T follicular helper cell (primary cell): ENCODE measurements around the gene PAX8.
A peak's percentile ranks its signal among the peaks of the same experiment; 100 is the strongest.

Experiments
- DNase-seq: peaks from one replicate; pipeline ENCODE4 v3.0.0-alpha.2; 2020; ENCODE audit warnings: low read depth

The PAX8 gene

GRCh38 chr2:113203901-113204519 is 74.7 kb downstream of the PAX8 start:
- DNase-seq = peak; percentile 61

DNA sequence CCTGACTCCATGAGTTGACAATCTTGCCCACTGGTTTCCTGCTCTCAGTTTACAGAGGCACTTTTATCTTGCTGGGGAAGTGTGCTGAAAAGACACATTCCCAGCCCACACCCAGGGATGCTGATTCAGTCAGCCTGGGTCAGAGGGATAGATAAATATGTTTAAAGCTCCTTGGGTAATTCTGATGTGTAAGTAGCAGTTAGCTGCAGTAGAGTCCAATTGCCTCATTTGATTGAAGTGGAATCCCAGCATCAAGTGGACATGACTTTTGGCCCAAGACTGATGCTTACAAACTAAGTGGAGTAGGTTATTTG is 75.5 kb downstream of the PAX8 start:
- DNase-seq = no peak

DNA sequence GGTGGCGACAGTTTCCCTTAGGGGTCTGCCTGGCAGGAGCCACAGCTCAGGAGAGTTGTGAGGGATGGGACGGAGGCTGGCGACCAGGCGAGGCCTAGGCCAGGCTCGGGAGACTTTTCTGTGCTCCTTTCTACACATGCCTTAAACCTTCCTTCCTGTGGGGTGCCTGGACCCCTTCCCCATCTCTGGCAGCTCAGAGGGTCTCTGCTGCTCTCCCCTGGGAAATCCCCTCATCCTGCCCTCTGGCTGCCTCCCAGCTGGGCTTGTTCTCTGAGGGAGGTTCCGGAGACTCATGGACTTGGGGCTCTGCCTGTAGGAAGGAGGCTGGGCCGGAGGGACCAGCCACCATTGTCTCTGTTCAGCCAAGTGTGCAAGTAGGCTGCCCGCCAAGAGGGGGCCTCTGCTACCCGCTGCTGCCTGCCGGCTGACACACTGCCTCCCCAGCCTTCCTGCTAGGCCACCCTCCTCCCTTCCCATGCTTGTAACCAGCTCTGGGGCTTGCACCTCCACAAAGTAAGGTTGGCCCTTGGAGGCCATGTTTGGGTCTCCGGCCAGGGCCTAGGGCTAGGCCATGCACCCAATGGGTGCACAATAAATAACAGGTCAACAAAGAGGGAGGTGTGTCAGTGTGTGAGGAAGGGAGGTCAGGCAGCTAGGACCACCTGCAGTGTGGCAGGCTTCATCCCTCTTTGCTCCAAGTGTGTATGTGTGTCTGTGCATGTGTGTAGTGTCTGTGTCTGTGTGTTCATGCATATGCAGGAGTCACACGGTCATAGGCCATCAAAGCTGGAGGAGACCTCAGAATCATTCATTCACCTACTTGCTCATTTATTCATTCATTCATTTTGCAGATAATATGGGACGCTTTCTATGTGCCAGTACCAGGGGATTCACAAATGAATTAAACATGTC is 76.2 kb downstream of the PAX8 start:
- DNase-seq = no peak

DNA sequence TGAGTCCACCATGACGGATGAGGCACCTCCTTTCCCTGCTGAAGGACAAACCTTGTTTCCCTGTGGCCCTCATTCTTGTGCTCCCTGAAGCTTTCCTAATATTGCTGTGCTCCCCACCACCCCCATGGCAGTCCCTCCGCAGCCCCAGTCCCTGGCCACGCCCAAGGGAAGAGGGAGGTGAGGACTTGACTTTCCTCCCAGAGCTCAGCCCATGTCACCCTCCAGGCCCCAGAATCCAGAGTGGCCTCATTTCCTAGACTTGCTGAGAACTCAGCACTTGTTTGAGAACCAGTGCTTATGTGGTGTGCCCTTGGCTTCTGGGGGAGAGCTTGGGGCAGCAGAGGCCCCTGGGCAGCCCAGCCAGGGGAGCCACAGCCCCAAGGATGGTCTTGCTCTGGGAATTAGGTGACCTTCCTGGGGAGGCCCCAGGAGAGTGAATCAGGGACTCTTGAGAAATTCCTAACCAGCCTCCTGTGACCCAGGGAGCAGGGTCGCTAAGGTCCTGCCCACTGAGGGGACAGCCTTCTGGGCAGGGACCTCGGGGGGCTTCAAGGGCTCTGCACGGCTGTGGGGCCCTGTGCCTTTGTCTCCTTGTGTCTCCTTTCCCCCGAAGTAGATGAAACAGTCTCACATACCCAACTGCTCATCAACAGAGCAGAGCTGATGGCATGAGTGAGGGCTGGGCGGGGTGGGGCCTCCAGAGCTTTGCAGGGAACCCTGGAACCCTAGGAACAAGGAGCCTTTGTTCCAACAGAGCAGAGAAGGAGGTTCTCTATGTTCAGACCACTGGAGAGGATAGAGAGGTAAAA is 77.0 kb downstream of the PAX8 start:
- DNase-seq = no peak

GRCh38 chr2:113200736-113201490 is 77.8 kb downstream of the PAX8 start:
- DNase-seq = no peak

- DNase-seq = no peak
Observed at GRCh38 chr2:113200236-113200635, 78.5 kb downstream of the PAX8 start.

GRCh38 chr2:113198790-113199612 is 79.7 kb downstream of the PAX8 start:
- peak; percentile 49 for DNase-seq

DNA sequence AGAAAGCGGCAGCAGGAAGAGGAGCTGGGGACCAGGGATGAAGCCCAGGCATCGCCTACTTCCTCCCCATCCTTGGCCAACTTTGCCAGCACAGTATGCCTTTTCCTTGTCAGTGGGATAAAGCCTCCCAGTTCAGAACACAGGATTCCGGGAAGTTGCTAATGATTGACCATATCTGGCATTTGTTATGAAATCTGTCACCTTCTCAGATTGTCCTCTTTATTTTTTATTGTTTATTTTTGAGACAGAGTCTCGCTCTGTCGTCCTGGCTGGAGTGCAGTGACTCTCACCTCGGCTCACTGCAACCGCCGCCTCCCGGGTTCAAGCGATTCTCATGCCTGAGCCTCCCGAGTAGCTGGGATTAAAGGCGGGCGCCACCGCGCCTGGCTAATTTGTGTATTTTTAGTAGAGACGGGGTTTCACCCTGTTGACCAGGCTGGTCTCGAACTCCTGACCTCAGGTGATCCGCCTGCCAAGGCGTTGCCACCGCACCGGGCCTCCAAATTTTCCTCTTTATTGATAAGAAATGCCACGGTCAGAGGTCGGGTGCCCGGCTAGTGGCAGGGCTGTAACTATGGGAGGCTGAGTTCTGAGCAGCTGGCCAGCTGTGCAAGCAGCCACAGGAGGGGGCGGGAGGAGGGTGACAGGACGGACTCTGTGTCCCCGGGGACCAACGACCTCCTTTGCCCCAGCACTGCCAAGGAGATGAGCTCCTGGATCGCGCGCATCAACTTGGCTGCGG is 80.5 kb downstream of the PAX8 start:
- no peak for DNase-seq

GRCh38 chr2:113197347-113198047 is 81.2 kb downstream of the PAX8 start:
- no peak for DNase-seq

DNA sequence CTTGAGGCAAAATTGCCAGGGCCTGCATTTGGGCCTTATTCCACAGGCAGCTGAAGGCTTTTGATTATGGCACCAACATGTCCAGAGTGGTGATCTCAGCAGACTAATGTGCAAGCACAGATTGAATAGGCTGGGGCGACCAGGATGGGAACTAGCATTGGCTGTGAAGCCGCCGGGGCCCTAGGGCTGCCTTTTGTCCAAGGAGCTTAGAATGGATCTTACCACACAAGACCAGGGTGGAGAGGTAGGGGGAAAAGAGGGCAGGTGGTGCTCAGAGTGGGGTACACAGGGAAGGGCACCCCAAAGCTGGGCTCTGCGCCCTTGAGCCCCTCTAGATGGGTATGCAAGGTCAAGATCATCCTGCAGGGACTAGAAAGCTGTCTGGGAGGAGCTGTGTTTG is 81.9 kb downstream of the PAX8 start:
- DNase-seq = no peak

DNA sequence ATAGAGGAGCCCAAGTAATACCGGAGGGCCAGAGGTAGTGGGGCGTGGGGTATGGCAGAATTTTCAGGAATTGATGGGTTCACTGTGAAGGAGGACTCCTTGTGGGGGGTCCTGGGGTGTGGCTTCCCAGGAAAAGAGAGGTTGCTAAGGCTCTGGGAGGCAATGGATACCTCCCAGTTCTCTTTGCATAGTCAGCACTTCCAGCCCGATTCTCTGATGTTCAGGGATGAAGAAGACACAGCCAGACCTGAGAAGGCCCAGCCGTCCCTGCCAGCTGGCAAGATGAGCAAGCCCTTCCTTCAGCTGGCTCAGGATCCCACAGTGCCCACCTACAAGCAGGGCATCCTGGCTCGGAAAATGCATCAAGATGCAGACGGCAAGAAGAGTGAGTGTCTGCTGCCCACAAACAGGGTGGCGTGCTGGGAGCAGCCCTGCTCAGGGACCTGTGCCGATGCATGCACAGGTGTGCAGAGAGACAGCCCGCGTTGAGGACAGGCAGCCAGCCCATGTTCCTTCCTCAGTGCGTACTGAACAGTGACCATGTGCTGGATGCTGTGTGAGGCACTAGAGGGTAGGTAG is 82.7 kb downstream of the PAX8 start:
- DNase-seq = no peak

GRCh38 chr2:113192459-113193100 is 86.1 kb downstream of the PAX8 start:
- no peak for DNase-seq

- DNase-seq = no peak
Observed at GRCh38 chr2:113190871-113191270, 87.8 kb downstream of the PAX8 start.

GRCh38 chr2:113187771-113188170 is 91.0 kb downstream of the PAX8 start:
- DNase-seq = no peak

GRCh38 chr2:113186433-113186796 is 92.3 kb downstream of the PAX8 start:
- no peak for DNase-seq

DNA sequence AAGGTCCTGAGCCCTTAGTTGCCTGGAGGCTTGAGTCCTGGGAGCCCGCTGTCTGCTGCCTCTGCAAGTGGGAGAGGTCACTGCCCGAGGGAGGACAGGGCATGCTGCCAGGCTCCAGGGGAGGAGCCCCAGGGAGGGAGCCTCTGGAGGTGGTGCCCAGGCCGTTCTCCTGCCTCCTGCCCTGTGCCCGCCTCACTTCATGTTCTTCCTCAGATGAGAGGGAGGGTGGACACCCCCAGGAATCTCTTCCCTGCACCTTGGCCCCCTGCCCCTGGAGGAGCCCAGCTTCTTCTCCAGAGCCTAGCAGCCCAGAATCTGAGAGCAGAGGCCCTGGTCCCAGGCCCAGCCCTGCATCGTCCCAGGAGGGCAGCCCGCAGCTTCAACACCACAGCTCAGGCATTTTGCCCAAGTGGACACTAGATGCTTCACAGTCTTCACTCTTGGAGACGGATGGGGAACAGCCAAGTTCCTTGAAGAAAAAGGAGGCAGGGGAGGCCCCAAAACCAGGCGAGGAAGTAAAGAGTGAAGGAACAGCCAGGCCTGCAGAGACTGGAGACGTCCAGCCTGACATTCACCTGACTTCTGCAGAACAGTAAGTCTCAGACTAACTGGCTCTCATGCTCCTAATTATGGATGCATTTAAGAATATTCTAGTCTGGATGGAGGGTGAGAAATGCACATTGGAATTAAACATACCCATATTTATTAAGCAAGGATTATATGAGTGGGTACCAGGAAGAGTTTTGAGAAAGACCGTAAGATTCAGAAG is 92.9 kb downstream of the PAX8 start:
- DNase-seq = no peak

GRCh38 chr2:113184531-113185230 is 94.0 kb downstream of the PAX8 start:
- DNase-seq = no peak

DNA sequence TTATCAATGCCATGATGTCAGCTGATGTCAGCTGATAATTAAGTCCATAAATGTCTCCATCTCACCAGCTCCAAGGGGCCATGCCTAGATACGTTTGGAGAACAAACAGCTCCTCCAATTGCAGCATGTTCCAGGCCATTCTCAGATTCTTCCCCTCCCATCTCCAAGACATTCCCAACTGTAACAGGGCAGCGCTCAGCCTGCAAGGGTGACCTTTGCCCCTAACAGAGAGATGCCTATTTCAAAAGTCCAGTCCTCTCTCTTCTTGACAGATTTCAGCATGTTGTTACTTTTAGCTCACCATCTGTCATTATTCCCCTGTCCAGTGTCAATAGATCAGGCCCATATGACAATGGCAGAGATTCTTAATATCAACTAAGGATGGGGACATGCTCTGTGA is 95.0 kb downstream of the PAX8 start:
- no peak for DNase-seq
